ENCODE measurements around the gene U2SURP. TPM values are rescaled to one million over a fixed set of nuclear protein-coding genes. Genes with fewer than 3 reads are reported as not detected.

The U2SURP gene
- total and polyA plus RNA-seq, 2 donors (not counting 3 experiments of a cell fraction or from before 2014, with no cell fraction given) = 12.6 to 92.4 TPM

DNA sequence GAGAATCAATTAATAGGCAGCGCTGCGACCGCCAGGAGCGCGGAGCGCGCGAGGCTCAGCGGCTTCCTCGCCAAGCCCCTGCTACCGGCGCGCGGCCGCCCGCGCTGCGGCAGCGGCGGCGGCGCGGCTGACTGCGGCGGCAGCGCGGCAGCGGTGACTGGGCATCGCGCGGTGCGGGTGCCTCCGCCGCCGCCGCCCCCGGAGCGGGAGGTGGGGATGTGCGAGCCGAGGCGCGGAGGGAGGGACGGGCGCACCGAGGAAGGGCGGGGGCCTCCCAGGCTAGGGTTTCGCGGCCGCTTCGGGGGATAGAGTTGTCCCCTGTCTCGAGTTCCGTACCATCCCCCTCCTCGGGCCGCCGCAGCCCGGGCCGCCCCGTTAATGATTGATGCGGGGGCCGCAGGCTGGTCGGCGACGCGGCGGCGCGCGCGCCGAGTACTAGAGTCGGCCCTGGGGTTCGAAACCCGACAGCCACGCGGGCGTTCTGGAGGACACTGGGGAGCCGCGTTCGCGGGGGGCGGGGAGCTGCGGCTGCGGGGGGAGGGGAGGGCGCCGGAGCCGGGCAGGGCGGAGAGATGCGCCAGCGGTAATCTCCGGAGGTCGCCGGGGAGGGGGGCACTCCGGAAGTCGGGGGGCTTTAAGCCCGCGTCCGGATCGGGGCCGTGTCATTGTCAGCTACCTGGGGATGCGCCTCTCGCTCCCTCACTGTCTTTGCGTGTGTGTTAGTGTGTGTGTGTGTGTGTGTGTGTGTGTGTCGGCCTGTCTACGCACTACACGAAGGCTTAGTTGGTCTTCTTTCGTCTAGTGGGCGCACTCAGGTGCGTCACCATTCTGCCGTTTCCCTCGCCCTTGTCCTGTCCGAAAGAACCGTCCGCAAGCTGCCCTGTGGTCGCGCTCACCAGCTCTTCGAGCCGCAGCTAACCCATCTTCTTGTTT, 37.6 kb upstream of the U2SURP start, which contains the start of gene PAQR9:
Gene PAQR9 (minus strand): TSS at position 159 of the 933 bp plus-strand sequence. CDS start 338 bp downstream, outside the sequence.
- Histone ChIP-seq H3K4me1 (ENCODE audit: control insufficient read depth, extremely low read depth, insufficient read depth, low read length) (no peaks in the 10 kb centered on the region), H4K20me1 (replicated peaks; ENCODE audit: control insufficient read depth, extremely low read depth, insufficient read depth, low read length) (peaks cover 2% of the 10 kb centered on the region), H3K27ac (ENCODE audit: insufficient read depth, low read depth, low read length) (no peak within 1 kb of the TSS), H3K9me3 (replicated peaks; ENCODE audit: control insufficient read depth, insufficient read depth, low read length) (no peaks in the 10 kb centered on the region), H3K9me1 (replicated peaks; ENCODE audit: control insufficient read depth, extremely low read depth, insufficient read depth, low read length) (no peaks in the 10 kb centered on the region), H3K4me2 (ENCODE audit: insufficient read depth, low read length) (peak within 1 kb of the TSS; percentile 52), H3K27me3 (ENCODE audit: control insufficient read depth in 2 of 2, insufficient read depth in 2 of 2, low read length in 2 of 2) (peaks cover 48 to 79% of the 10 kb centered on the region in 2 experiments), H3K9ac (replicated peaks; ENCODE audit: extremely low read depth, insufficient read depth, low read length) (no peak within 1 kb of the TSS), H3K4me3 (replicated peaks in 1 of 3; ENCODE audit: insufficient read depth in 1 of 3, low read depth in 1 of 3, low read length in 3 of 3) (peak within 1 kb of the TSS; percentile 33 to 52 (median 35)), H3K79me2 (ENCODE audit: control insufficient read depth, insufficient read depth, low read length) (no peaks in the 10 kb centered on the region), H3K36me3 (ENCODE audit: control insufficient read depth in 2 of 2, extremely low read depth in 1 of 2, insufficient read depth in 2 of 2, low read length in 2 of 2) (no peaks in the 10 kb centered on the region), H2AFZ (ENCODE audit: low read depth, low read length) (peak within 1 kb of the TSS; percentile 58)
- FAIRE-seq (no peak), DNase-seq (ENCODE audit: low read depth, low spot score) (no peak)
- no TSS peak for BruUV-seq (replicated peaks)
- POLR2A ChIA-PET = no interaction called here
- dilution Hi-C loops (cut with MboI; ENCODE audit: extremely low pct_ligation_motif_present, low sequenced_read_pairs) (no loop called here), intact Hi-C loops (cut with micrococcal nuclease) (loop anchor here (5.0 kb wide), 1 partner anchor 76 kb away; the partner anchor contains the start of gene PCOLCE2)
- peak; percentile 17 for TF ChIP-seq EZH2 (IDR thresholded peaks at IDR 0.05; ENCODE audit: borderline replicate concordance, low read depth, low read length, severe bottlenecking)
- TF ChIP-seq, protein P1, sequence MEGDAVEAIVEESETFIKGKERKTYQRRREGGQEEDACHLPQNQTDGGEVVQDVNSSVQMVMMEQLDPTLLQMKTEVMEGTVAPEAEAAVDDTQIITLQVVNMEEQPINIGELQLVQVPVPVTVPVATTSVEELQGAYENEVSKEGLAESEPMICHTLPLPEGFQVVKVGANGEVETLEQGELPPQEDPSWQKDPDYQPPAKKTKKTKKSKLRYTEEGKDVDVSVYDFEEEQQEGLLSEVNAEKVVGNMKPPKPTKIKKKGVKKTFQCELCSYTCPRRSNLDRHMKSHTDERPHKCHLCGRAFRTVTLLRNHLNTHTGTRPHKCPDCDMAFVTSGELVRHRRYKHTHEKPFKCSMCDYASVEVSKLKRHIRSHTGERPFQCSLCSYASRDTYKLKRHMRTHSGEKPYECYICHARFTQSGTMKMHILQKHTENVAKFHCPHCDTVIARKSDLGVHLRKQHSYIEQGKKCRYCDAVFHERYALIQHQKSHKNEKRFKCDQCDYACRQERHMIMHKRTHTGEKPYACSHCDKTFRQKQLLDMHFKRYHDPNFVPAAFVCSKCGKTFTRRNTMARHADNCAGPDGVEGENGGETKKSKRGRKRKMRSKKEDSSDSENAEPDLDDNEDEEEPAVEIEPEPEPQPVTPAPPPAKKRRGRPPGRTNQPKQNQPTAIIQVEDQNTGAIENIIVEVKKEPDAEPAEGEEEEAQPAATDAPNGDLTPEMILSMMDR (IDR thresholded peaks at IDR 0.05; ENCODE audit: extremely low read depth in 1 of 2, insufficient read depth in 1 of 2, low read depth in 1 of 2, low read length in 2 of 2) = no peak
- CTCF ChIA-PET = interaction anchor here (1.0 kb wide), 1 partner anchor 135 kb away, joined by 3 read pairs; no protein-coding TSS in a partner anchor

DNA sequence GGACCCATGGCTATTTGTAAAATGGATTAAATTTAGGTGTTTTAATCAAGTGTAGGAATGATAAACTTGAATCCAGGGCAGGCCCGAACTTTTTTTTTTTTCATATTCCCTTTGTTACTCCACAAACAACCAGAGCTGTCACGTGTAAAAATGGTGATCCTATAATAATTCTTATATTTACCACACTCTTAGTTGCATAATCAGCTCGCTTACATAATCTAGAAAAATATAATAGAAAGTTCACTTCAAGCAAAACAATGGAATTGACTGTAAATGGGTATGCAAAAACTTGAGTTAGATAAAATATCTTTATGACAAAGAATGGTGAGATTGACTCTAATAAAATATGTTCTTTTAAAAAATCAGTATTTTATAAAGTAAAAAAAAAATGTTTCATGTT, 35.8 kb upstream of the U2SURP start:
- Histone ChIP-seq H3K4me1 (ENCODE audit: control insufficient read depth, extremely low read depth, insufficient read depth, low read length) (no peaks in the 10 kb centered on the region), H3K9me3 (replicated peaks; ENCODE audit: control insufficient read depth, insufficient read depth, low read length) (no peaks in the 10 kb centered on the region), H3K9me1 (replicated peaks; ENCODE audit: control insufficient read depth, extremely low read depth, insufficient read depth, low read length) (no peaks in the 10 kb centered on the region), H4K20me1 (replicated peaks; ENCODE audit: control insufficient read depth, extremely low read depth, insufficient read depth, low read length) (peaks cover 2% of the 10 kb centered on the region), H3K36me3 (ENCODE audit: control insufficient read depth in 2 of 2, extremely low read depth in 1 of 2, insufficient read depth in 2 of 2, low read length in 2 of 2) (no peaks in the 10 kb centered on the region), H3K27ac (ENCODE audit: insufficient read depth, low read depth, low read length) (no peak overlapping the region), H3K4me2 (ENCODE audit: insufficient read depth, low read length) (no peak overlapping the region), H3K4me3 (replicated peaks in 1 of 3; ENCODE audit: insufficient read depth in 1 of 3, low read depth in 1 of 3, low read length in 3 of 3) (no peak overlapping the region), H3K9ac (replicated peaks; ENCODE audit: extremely low read depth, insufficient read depth, low read length) (no peak overlapping the region), H3K79me2 (ENCODE audit: control insufficient read depth, insufficient read depth, low read length) (no peaks in the 10 kb centered on the region), H2AFZ (ENCODE audit: low read depth, low read length) (no peak overlapping the region), H3K27me3 (ENCODE audit: control insufficient read depth in 2 of 2, insufficient read depth in 2 of 2, low read length in 2 of 2) (peaks cover 43 to 72% of the 10 kb centered on the region in 2 experiments)
- no peak for DNase-seq (ENCODE audit: low read depth, low spot score)
- intact Hi-C loops (cut with micrococcal nuclease) (no loop called here), dilution Hi-C loops (cut with MboI; ENCODE audit: extremely low pct_ligation_motif_present, low sequenced_read_pairs) (no loop called here)
- no TSS peak for BruUV-seq (replicated peaks)
- TF ChIP-seq FOS (IDR thresholded peaks at IDR 0.05; ENCODE audit: borderline replicate concordance, insufficient read depth, low read length) (no peak), POLR2A (IDR thresholded peaks at IDR 0.05; ENCODE audit: low read depth, low read length) (no peak), POLR2AphosphoS5 (IDR thresholded peaks at IDR 0.05; ENCODE audit: insufficient read depth, low read depth, low read length) (no peak), MYC (IDR thresholded peaks at IDR 0.05; ENCODE audit: low read depth, low read length) (no peak), JUN (IDR thresholded peaks at IDR 0.05; ENCODE audit: borderline replicate concordance, insufficient read depth, insufficient read length, low read depth) (no peak)
- CTCF ChIA-PET = interaction anchor here (1.2 to 1.6 kb wide), 3 partner anchors 137 to 387 kb away, joined by 3 to 5 read pairs (median 3); partner anchors contain the start of gene ATR
- no peak for FAIRE-seq
- POLR2A ChIA-PET = no interaction called here
